Dermis microvascular lymphatic vessel endothelial cell (primary cell): ENCODE results near the gene ENTR1. TPM values are rescaled to one million over a fixed set of nuclear protein-coding genes. Genes with fewer than 3 reads are reported as not detected.

Source experiments
- DNase-seq, 2 donors: peaks; one replicate each; pipeline versions ENCODE4 v3.0.0 to v3.0.0-alpha.2; 2010; ENCODE audit warnings: low read depth in 2 of 2
- total RNA-seq: library from RNA; depleted of rRNA; stranded (reverse); fragments of >200 nt; gene quantifications from 2 replicates; pipeline ENCODE4 v1.2.1, GENCODE V29; 2014

Gene ENTR1
- total RNA-seq, 1 donor from 2014 or later, result 19.9 TPM

GRCh38 chr9:136397643-136398042, 12.8 kb downstream of the ENTR1 start:
- DNase-seq, result no peak

- no peak for DNase-seq
These were observed 14.2 kb downstream of the ENTR1 start for GRCh38 chr9:136396219-136396515.

GRCh38 chr9:136395345-136396218, 14.8 kb downstream of the ENTR1 start:
- no peak for DNase-seq

- no peak for DNase-seq
These were observed 15.4 kb downstream of the ENTR1 start for GRCh38 chr9:136395020-136395340.

- DNase-seq, result no peak
These were observed 15.9 kb downstream of the ENTR1 start for GRCh38 chr9:136394312-136395019.

GRCh38 chr9:136393531-136393930, 16.9 kb downstream of the ENTR1 start:
- DNase-seq, result no peak

GRCh38 chr9:136392538-136393449, 17.6 kb downstream of the ENTR1 start:
- no peak for DNase-seq

GRCh38 chr9:136391737-136392537, 18.5 kb downstream of the ENTR1 start:
- no peak for DNase-seq

GRCh38 chr9:136389396-136389795, 21.0 kb downstream of the ENTR1 start:
- DNase-seq, result no peak

- no peak for DNase-seq
These were observed 23.2 kb downstream of the ENTR1 start for GRCh38 chr9:136387217-136387616.

GRCh38 chr9:136386018-136386417, 24.4 kb downstream of the ENTR1 start:
- no peak for DNase-seq

GRCh38 chr9:136385015-136385414, 25.4 kb downstream of the ENTR1 start:
- DNase-seq, result no peak

- no peak for DNase-seq
These were observed 27.0 kb downstream of the ENTR1 start for GRCh38 chr9:136383436-136383835.

GRCh38 chr9:136381966-136382513, 28.4 kb downstream of the ENTR1 start:
- DNase-seq, result no peak

- DNase-seq, result no peak
These were observed 29.1 kb downstream of the ENTR1 start for GRCh38 chr9:136381311-136381710.

- DNase-seq, result no peak
These were observed 30.0 kb downstream of the ENTR1 start for GRCh38 chr9:136380381-136380780.

GRCh38 chr9:136379891-136380290, 30.5 kb downstream of the ENTR1 start:
- DNase-seq, result no peak

GRCh38 chr9:136379401-136379800, 31.0 kb downstream of the ENTR1 start:
- no peak for DNase-seq

GRCh38 chr9:136379003-136379287, 31.5 kb downstream of the ENTR1 start:
- DNase-seq, result no peak

- no peak for DNase-seq
These were observed 32.0 kb downstream of the ENTR1 start for GRCh38 chr9:136378170-136379002.
